ENCODE results near the gene MAD1L1. TPM values are rescaled to one million over a fixed set of nuclear protein-coding genes. Genes with fewer than 3 reads are reported as not detected.

The MAD1L1 gene
- total and polyA plus RNA-seq, 4 donors: 43.0 to 54.9 (median 49.9) TPM

DNA sequence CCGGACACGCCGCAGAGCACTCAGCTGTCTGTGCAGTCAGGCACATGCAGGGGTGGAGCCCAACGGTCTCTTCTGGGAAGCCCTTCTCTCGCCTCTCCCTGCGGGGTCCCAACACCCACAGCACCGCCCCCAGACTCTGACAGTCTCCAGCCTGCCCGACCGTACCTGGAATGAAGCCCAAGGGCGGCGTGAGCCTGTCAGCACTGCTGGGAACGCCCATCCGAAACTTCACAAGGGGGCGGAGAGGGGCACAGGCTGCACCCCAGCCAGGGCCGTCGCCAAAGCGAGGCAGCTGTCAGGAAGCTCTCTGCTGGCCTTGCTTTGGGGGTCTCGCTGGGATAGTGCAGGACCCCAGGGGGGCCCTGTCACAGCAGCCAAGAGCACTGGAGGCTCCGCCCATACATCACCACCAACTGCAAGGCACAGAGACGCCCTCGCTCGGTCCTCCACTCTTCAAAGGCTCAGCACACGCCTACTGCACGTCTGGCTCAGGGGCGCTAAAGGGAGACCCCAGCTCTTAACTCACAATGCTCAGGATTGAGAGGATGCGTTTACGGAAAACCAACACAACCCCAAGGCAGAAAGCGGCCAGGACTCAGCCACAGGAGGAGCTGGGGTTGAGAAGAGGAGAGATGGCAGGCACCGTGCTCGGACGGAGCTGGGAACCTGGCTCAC is 30.9 kb downstream of the MAD1L1 start:
- TF ChIP-seq, protein P1, sequence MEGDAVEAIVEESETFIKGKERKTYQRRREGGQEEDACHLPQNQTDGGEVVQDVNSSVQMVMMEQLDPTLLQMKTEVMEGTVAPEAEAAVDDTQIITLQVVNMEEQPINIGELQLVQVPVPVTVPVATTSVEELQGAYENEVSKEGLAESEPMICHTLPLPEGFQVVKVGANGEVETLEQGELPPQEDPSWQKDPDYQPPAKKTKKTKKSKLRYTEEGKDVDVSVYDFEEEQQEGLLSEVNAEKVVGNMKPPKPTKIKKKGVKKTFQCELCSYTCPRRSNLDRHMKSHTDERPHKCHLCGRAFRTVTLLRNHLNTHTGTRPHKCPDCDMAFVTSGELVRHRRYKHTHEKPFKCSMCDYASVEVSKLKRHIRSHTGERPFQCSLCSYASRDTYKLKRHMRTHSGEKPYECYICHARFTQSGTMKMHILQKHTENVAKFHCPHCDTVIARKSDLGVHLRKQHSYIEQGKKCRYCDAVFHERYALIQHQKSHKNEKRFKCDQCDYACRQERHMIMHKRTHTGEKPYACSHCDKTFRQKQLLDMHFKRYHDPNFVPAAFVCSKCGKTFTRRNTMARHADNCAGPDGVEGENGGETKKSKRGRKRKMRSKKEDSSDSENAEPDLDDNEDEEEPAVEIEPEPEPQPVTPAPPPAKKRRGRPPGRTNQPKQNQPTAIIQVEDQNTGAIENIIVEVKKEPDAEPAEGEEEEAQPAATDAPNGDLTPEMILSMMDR (IDR thresholded peaks at IDR 0.05; ENCODE audit: control extremely low read depth, extremely low read depth): no peak
- peak; percentile 10 to 38 (median 26) for DNase-seq

DNA sequence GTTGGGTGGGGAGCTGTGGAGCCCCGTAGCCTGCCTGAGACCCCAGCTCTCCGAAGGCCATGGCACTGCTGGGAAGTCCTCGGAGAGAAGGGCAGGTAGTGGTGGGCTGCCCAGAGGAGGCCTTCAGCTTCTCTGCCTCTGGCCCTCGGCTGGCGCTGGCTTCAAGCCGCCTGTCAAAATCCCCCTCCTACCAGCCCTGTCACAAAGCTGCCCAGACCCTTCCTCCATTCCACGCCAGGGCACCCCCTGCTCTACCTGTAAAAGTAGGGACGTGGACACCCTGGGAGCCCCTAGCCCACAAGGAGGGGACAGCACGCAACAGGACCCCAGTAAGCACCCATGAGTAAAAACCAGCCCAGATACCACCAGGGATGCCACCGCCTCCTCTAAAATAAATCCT is 31.6 kb downstream of the MAD1L1 start:
- H3K36me3 ChIP-seq (ENCODE audit: control insufficient read depth in 4 of 4, insufficient read depth in 4 of 4, low read length in 4 of 4): peaks cover 0 to 34% (median 6%) of the 10 kb centered on the region in 4 donors

More for the DNA sequence above, 30.9 kb downstream of the MAD1L1 start:
- Histone ChIP-seq H3K27ac (ENCODE audit: low read depth in 1 of 2, low read length in 1 of 2) (no peak overlapping the region), H3K9ac (ENCODE audit: insufficient read depth in 1 of 2, low read length in 2 of 2) (no peak overlapping the region), H3K27me3 (ENCODE audit: control insufficient read depth in 3 of 3, insufficient read depth in 3 of 3, low read length in 2 of 3) (no peaks in the 10 kb centered on the region), H3K4me1 (ENCODE audit: control insufficient read depth in 5 of 5, insufficient read depth in 5 of 5, low read length in 5 of 5) (peaks cover 0 to 21% (median 7%) of the 10 kb centered on the region in 5 donors), H3K36me3 (ENCODE audit: control insufficient read depth in 4 of 4, insufficient read depth in 4 of 4, low read length in 4 of 4) (peaks cover 0 to 31% (median 11%) of the 10 kb centered on the region in 4 donors), H3K4me3 (no peak overlapping the region), H3K9me3 (ENCODE audit: control insufficient read depth in 4 of 4, insufficient read depth in 3 of 4, low read length in 3 of 4) (no peaks in the 10 kb centered on the region)
- no peak for ATAC-seq (ENCODE audit: insufficient read depth, low FRiP score)
- WGBS, 2 donors: 91 to 94% methylated on average over 31 of the region's 31 CpGs

DNA sequence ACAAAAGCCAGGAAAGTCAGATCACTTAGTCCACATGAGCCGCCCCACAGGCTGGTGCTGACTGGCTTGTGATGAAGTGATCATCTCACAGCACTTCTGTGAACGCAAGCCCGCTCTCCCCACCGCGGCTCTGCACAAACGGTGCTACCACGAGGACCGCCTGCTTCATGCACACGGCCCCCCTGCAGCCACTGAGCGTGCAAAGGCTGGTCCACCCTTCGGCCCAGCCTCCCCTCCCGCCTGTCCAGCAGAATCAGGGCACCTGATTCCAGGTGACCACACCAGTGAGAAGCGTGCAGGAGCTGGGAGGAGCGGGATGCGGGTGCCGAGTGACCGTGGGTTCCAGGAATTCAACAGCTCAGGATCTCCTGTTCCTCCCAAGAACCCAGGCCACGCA is 32.2 kb downstream of the MAD1L1 start:
- TF ChIP-seq, protein P1 (IDR thresholded peaks at IDR 0.05; ENCODE audit: control extremely low read depth, extremely low read depth): no peak
- no peaks in the 10 kb centered on the region for H3K27me3 ChIP-seq (ENCODE audit: control insufficient read depth in 3 of 3, insufficient read depth in 3 of 3, low read length in 2 of 3)
- DNase-seq (no peak), ATAC-seq (ENCODE audit: insufficient read depth, low FRiP score) (no peak)
- H3K36me3 ChIP-seq (ENCODE audit: control insufficient read depth in 4 of 4, insufficient read depth in 4 of 4, low read length in 4 of 4): peaks cover 0 to 40% (median 11%) of the 10 kb centered on the region in 4 donors
- H3K9me3 ChIP-seq (ENCODE audit: control insufficient read depth in 4 of 4, insufficient read depth in 3 of 4, low read length in 3 of 4): peaks cover 0 to 3% (median 0%) of the 10 kb centered on the region in 4 donors
- peaks cover 0 to 21% (median 7%) of the 10 kb centered on the region in 5 donors for H3K4me1 ChIP-seq (ENCODE audit: control insufficient read depth in 5 of 5, insufficient read depth in 5 of 5, low read length in 5 of 5)
- H3K4me3 ChIP-seq: no peak overlapping the region
- H3K9ac ChIP-seq (ENCODE audit: insufficient read depth in 1 of 2, low read length in 2 of 2): no peak overlapping the region
- no peak overlapping the region for H3K27ac ChIP-seq (ENCODE audit: low read depth in 1 of 2, low read length in 1 of 2)
- 95 to 97% methylated on average over 18 of the region's 18 CpGs for WGBS, 2 donors

More for the DNA sequence above, 31.6 kb downstream of the MAD1L1 start:
- H3K9me3 ChIP-seq (ENCODE audit: control insufficient read depth in 4 of 4, insufficient read depth in 3 of 4, low read length in 3 of 4): no peaks in the 10 kb centered on the region
- H3K27ac ChIP-seq (ENCODE audit: low read depth in 1 of 2, low read length in 1 of 2): no peak overlapping the region
- ATAC-seq (ENCODE audit: insufficient read depth, low FRiP score) (no peak), DNase-seq (no peak)
- H3K27me3 ChIP-seq (ENCODE audit: control insufficient read depth in 3 of 3, insufficient read depth in 3 of 3, low read length in 2 of 3): no peaks in the 10 kb centered on the region
- 98 to 99% methylated on average over 10 of the region's 10 CpGs for WGBS, 2 donors
- H3K4me1 ChIP-seq (ENCODE audit: control insufficient read depth in 5 of 5, insufficient read depth in 5 of 5, low read length in 5 of 5): peaks cover 0 to 21% (median 7%) of the 10 kb centered on the region in 5 donors
- no peak overlapping the region for H3K4me3 ChIP-seq
- TF ChIP-seq, protein P1 (IDR thresholded peaks at IDR 0.05; ENCODE audit: control extremely low read depth, extremely low read depth): no peak
- no peak overlapping the region for H3K9ac ChIP-seq (ENCODE audit: insufficient read depth in 1 of 2, low read length in 2 of 2)
